Activated T-cell treated with anti-CD3 and anti-CD28 coated beads, Interleukin-2, amount 50 U/mL, for 1 hour (primary cell): ENCODE measurements around the gene MYEOV.

Source experiments
- DNase-seq: peaks from one replicate; pipeline ENCODE4 v3.0.0-alpha.2; 2020

Gene MYEOV

DNA sequence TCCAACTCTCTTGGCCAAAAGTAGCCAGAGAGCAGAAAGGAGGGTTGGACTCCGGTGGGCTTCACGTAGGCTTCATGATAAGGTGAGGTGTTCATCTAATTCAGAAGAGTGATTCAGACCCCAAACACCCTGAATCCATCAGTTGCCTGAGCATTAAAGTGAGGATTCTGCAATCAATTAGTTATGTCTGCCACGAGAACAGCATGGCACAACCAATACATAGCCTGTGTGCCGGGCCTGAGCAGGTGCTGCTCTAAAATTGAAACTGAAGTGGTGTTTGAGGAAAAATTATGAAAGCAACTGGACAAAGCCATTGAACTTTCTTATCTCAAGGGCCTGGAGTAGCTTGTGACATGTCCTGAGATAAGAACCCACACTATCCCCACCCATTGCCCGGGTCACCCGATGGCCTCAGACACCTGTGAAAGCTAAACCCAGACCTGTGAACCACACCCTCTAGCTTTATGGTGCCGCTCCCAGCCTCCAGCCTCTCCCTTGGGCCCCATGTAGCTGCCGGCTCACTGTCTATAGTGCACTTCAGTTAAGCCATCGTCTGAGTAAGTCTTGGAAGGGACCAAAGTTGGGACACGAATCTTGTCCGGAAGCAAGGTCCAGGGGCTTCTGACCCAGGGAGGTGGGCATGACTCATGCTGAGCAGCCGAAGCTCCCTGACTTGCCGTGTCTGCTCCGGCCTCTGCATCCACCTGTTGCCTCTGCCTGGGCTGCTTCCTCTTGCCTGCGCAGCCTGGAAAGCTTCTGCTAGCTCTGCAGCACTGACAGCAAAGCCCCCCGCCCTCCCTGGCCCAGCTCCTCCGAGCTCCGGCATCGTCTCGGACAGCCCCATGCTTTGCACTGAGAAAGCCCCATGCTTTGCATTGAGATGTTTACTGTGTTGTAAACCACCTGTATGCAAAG is 5.7 kb upstream of the MYEOV start:
- DNase-seq, result no peak

DNA sequence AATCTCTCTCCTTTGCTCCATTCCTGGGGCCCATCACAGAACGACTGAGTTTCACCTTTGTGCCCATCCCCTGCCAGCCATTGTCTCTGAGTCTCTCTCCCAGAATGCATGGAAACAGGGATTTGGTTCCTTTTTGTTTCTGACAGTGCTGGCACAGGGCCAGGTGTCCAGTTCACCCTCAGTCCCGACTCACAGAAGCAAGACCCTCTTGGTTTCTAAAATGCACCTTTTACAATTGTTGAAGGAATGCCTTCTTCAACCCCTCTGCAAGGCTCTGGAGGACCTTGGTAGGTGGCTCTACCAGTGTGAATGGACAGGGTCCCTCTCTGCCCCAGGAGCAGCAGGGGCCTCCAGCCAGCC is 5.1 kb upstream of the MYEOV start:
- no peak for DNase-seq

DNA sequence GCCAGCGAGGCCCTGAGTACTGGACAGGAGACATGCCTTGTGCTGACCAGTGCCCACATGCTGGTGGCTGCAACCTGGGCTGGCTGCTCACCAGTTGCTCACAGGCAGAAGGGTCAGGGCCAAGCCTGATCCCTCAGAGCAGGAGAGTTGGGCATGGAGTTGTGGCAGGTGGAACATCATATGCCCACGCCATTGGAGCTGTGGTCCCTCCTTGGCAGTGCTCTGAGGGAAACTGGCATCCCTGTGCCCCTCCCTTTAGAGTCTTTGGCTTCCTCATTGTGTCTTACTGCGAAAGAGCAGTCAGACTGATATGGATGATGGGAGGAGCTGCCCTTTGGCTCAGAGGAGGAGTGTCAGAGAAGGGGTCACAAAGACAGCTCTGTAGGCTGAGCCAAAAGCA is 3.1 kb upstream of the MYEOV start:
- no peak for DNase-seq

DNA sequence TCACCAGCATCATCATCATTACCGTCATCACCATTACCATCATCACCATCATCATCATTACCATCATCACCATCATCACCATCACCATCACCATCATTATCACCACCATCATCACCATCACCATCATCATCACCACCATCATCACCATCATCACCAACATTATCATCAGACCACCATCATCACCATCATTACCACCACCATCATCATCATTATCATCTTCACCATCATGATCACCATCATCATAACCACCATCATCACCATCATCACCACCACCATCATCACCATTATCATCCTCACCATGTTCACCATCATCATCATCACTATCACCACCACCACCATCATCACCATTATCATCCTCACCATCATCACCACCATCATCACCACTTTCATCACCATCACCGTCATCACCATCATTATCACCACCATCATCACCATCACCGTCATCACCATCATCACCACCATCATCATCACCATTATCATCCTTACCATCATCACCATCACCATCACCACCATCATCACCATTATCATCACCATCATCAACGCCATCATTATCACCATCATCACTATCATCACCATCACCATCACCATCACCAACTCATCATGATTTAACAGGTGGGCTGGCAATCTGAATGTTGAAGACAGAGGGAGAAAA is 2.4 kb upstream of the MYEOV start:
- DNase-seq, result no peak

DNA sequence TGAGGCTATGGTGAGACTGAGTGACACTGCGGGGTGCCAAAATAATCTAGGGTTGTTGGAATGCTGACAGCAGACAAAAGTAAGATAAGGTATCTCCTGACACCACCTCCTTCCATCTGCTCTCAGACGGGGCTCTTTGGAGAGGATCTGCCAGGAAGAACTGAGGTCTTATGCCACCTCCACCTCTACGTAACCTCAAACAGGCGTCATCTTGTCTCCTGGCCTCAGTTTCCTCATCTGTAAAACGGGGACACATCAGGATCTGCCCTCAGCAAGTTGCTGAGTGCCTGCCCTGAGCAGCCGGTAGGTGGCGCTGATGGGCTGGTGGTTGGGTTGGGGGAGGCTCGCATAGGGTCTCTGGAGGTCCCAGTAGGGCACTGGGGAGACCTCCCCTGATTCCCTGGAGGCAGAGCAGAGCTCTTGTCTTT is 1.7 kb upstream of the MYEOV start:
- peak; percentile 66 for DNase-seq

DNA sequence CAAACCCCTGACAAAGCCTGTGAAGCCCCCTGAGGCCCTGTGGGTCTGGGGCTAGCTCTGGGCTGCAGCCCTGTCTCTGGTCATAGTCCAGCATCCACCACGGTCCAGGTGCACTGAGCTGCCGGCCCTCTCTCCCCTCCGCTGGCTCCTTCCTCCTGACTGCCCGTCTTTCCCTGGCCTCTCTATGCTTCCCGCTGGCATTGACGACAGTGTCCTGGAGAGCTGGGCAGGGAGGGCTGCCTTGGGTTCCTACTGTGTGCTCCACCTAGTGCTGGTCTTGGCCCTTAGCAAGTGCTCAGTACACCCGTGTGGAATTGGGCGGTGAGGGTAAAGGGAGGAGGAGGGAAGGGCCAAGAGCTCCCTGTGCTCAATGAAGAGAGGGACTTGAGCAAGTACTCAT is 868 bp upstream of the MYEOV start:
- DNase-seq, result no peak

DNA sequence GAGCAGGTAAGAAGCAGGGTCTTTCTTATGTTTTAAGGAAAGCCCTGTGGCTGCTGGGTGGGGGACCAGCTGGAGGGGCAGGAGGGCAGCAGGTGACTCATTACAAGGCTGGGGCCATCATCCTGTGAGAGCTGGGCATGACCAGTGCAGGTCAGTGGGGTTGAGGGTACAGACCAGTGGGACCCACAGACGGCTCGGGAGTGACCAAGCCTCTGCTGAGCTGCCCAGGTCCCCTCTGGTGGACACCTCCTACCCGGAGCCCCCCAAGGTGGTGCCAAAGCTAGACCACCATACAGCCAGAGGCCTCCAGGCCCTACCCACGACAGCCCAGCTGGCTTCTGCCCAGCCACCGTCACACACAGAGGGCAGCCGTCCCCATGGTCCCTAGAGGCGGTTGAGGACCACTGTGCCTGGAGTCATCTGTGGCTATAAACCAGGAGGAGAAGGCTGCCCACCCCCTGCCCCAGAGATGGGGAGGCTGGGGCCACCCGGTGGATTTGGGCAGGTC is 670 bp downstream of the MYEOV start:
- no peak for DNase-seq

DNA sequence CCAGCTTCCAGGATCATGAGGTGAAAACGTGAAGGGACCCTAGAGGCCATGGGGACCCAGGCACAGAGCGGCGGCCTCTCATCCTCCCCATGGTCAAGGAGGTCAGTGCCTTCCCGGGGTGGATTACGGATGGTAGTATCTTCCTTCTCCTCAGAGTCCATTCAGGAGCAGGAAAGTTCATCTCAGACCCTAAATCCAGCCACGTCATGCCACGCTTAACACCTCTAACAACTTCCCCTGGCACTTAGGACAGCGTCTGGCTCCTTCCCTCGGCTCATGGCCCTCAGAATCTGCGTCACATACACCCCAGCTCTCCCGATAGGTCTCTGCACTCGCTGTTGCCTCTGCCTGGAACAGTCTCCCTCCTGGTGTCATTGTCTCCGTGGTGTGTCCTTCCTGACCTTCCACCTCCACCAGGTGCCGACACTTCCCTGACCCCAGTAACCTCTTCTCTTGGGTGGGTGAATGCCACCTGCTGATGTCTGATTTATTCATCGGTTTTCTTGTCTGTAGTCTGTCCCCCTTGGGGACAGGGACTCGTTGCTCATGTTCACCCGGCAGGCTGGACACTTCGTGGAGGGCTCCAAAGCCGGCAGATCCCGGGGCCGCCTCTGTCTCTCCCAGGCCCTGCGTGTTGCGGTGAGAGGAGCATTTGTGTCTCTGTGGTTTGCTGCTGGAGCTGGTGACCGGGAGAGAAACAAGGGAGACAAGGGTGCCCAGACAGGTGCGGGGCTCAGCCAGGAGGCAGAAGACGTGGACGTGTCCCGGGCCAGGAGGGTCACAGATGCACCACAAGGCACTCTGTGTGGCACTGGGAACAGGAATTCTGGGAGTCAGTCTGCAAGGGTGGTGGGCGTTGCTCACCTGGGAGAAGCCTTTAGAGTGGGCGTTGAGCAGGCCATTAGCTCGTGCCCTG is 1.4 kb downstream of the MYEOV start:
- no peak for DNase-seq

DNA sequence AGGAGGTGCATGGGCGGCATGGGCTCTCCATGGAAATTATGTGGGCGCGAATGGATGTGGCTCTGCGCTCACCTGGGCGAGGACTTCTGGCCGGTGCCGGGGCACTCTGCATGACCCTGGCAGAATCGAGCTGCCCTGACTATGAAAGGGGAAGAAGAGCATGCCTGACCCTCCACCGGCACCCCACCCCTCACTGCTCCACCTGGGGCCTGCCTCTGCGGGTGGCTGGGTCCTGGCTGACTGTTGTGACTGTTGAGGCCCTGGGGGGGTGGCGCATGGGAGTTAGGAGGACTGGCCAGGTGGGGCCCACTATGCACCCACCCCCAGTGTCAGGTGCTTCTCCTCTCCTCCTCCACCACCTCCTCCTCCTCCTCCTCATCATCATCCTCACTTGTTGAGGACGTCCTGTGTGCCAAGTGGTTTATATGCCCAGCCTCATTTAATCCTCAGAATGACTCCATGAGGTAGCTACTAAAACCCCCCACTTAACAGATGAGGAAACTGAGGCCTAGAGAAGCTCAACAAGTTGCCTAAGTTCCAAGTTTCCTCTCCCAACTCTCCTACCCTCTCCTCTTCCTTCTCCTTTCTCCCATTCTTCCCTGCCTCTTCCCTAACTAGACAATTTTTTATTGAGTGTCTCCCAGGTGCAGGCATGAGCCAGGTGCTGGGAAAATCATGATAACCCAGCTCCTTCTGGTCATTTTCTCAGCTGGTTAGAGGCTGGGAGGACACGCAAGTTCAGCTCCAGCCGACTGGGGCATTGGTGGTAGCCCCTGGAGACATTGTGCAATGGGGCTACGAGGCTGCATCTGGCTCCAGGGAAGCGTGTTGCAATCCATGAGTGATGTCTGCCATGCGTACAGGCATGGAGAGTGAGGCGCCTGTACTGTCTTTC is 2.3 kb downstream of the MYEOV start:
- no peak for DNase-seq

DNA sequence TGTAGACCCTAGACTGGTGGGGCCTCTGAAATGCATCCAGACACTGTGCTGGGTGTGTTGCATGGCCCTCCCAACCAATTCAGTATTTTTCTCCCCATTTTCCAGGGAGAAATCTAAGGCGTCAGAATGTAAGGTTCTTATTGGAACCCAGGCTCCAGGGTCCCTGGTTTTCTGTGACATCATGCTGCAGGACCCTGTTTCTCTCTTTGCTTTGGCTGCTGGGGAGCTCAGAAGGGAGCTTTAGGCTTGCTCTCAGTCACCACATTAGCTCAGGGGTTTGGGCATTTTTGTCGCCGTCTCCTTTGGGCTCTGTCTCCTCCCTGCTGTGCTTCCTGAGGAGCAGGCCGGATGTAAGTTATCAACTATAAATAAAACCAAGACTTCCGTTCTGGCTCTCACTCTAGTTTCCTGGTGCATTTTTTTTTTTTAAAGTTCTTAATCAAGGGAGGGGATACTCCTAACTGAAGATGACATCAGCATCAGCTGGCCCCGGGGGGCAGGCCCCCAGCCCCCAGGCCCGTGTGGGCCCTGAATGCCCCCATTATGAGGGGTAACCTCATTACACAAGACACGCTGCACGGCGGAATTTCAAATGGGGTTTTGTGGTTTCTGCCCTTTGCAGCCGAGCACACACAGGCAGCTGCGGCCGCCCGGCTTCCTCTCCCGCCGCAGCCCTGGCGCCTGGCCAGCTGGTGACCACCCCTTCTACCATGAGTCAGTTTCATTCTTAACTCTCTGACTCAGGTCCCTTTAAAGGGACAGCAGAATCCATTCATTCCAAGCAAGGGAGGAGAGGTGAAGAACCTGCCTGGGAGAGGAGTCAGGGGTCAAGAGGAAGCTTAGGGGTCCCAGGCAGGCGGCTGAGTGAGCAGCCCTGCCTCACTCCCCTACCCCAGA is 3.2 kb downstream of the MYEOV start:
- peak; percentile 77 for DNase-seq

DNA sequence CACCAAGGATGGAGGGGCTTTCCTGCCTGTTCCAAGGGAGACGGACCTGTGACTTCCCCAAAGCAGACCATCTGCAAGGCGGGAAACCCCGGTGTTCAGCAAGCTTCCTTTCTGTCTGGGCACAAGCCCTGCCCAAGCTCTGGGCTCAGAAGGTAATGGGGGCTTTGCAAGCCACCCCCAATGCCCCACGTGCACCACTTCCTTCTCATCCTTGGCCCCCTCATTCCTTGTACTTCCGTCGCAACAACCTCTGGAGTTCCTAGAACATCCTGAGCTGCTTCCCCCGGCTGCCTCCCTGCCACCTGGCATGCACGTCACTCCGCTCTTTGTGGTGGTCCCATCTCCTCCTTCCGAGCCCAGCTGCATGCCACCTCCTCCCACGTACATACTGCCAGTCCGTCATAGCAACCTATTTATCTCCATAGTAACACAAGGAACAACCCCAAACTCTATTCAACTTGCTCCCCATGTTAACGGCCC is 3.9 kb downstream of the MYEOV start:
- no peak for DNase-seq

DNA sequence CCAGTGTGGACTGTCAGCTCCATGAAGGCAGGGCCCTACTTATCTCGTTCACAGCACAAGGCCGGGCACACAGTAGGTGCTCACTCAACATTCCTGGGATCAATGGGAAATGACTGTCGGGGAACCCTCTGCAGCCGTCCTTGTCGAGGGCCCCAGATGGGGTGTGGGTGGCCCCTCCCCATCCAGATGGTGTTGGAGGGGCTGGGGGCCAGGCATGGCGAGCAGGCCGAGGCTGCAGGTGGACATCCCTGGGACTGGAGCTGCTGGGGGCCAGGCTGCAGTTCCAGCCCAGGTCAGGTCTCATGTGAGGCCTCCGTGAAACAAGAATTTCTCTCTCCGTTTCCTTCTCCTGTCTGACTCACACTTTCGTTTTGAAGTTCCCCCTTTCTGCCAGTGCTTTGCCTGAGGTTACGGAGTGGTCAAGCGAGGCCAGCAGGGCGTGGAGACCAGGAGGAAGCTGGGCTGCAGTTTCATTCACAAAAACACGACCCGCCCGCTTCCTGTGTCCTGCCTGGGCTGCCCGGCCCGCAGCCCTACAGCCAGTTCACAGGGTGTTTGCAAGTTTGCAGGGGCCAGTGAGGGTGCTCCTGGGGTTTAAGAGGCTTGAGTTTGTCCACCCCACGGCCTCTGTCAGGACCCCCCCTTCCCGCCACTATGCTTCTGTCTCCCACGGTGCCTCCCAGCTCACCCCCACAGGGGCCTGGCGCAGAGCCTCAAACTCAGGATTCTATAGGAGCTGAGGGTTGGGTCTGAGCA is 4.5 kb downstream of the MYEOV start:
- peak; percentile 41 for DNase-seq

DNA sequence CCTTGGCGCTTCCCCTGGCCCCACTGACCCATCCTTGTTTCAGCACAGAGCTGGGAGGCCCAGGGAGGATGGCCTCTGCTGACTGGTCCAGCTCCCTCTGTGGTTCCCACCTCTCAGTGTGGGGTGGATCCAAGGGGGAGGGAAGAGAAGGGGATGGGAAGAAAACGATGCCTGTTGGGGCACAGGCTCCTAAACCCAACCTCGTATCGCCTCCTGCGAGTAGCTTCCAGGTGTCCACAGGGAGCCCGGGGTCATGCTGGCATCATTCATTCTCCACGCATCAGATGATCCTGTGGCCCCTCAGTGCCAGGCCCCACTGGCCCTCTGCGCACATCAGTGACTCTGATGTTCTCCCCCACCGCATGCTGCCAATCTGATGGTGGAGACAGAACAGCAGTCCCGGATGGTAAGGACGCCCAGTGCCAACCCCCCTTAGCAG is 5.1 kb downstream of the MYEOV start:
- no peak for DNase-seq

DNA sequence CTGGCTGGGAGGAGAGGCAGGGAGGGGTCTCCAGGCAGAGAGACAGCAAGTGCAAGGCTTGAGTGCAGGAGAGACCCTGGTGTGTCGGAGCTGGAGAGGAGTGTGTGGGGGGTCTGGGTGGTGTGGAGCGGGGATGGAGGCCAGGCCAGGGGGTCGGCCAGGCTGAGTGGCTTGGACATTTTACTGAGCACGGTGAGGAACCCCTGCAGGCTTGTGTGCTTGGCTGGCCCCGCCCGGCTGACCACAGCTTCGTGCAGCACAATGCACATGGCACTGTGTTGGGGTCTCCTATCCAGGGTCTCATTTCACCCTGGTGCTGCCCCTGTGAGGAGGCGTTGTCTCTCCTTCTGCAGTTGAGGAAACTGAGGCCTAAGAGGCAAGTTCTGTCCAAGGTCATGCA is 5.6 kb downstream of the MYEOV start:
- no peak for DNase-seq

DNA sequence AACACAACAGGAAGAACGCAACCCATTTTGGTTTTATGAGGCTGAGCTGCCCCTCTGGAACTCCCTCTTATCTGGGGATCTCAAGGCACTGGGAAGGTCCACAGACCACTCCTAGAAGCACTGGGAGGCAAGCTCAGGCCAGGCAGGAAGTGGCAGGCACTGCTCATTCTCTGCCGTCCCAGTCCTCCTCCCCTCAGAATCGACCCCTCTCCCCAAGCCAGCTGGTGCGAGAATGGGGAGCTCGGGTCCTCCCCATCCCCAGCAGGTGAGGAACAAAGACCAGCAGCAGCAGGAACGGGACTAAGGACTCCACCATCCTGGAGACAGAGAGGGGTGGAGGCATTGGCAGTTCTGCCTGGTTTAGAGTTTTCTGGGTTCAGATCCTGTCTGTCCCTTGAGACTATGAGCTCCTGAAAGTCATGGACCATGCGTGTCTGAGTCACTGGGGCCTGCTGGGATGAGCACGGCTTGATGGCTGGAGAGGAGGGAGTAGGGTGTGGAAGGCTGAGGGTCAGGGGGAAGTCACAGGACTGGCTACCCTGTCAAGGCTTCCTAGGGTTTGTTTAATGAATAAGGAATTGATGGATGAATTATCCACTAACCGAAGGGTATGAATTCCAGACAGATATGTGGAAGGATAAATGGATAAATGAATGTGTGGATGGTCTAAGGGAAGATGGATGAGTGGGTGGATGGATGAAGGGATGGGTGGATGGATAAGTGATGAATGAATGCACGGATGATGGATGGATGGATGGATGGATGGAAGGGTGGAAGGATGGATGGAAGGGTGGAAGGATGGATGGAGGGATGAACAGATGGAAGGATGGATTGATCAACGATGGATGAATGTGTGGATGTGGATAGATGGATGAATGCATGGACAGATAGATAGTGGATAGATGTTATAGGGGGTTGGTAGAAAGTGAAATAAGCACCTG is 6.4 kb downstream of the MYEOV start:
- no peak for DNase-seq

DNA sequence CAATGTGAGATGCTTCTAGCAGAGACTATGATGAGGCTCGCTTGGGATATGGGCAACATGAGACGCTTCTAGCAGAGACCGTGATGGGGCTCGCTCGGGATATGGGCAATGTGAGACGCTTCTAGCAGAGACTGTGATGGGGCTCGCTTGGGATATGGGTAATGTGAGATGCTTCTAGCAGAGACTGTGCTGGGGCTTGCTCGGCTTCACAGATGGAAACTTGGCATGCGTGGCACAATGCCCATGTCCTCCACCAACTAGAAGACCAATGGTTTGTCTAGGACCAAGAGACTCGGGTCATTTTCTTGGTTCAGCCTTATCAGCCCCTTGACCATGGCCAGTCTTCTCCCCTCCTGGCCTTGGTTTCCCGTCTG is 7.1 kb downstream of the MYEOV start:
- DNase-seq, result no peak

DNA sequence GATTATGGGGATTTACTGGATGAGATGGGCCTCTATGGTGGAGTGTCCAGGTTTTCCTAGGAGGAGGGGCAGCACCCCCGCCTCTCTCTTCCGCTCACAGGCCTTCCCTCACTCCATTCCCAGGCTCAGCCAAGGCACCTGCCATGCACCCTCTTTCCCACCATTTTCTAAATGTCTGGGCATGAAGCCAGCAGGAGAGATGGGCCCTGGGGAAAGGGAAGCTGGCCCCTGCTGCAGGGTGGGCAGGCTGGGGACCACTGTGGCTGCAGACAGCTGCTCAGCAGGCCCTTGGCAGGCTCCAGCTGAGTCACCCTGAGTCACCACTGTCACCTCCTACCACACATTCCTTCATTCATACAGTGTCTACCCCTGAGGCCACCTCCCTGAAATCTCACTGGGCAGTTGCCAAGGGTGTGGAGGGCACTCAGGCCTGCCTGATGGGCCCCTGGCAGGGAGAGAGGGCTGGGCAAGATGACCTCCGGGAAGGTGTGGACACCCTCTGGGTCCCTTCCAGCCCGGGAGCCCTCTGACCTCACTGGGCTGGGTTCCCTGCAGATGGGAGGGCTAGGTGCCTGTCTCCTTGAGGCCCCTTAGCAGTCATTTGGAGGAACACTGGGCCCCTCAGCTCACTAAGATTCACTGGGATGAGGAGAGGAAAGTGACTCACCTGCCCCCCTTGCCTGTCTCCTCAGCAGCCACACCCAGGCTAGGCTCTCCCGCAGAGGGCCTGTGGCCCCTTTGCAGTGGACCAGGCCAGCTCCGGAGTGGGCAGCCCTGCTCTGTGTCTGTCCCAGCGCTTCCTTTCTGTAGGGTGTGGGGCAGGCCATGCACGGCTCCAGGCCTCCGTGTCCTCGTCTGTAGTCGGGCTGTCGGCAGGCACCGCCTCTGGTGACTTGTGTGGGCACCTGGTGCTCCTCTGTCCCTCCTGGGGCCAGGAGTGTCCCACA is 7.8 kb downstream of the MYEOV start:
- DNase-seq, result no peak
